ENCODE data around the gene TAS1R3.

DNA sequence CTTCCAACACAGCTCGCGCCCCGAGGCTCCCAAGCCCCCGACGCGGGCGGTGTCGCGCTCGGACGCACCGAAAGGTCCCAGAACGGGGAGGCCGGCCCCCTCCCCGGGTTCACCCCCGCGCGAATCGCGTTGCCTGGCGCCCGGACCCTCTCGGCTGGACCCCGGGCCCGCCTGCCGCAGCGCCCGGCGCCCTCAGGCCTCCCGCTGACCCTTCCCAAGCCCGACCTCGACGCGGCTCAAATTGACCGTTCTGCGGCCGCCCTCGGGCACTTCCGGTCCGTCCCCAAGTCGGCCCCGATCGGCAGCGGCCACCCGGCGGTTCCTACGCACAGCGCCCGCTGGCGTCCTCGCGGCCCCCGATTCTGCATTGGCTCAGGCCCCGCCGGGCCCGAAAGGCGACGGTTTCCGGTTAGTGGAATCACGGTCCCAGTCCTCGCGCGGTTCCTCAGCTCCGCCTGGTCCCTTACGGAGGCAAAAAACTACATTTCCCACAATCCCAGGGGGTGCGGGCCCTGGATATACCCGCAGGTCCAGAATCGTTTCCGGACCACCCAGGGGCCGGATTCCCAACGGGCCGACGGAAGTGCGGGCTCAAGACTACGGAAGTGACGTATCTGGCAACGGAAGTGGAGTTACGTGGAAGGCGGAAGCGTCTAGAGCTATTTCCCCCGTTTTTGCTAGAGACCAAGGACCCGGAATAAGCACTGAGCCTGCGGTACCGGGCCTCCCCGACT lies 44.0 kb downstream of the TAS1R3 start, which contains the start of gene AURKAIP1:
- TF ChIP-seq CTCF (IDR thresholded peaks at IDR 0.05; ENCODE audit: insufficient read depth, low read length, poor library complexity, severe bottlenecking): no peak
- no peak for TF ChIP-seq EZH2phosphoT487 (conservative IDR thresholded peaks at IDR 0.05; ENCODE audit: low read length)

Data from SU-DHL-6 (cell line).